Medulla oblongata (tissue), 1 donor: ENCODE data around the gene TMEM132C.

Experiments
- DNase-seq: peaks from one replicate; pipeline ENCODE4 v3.0.0-alpha.2; 2015; ENCODE audit errors: extremely low spot score

Gene TMEM132C

DNA sequence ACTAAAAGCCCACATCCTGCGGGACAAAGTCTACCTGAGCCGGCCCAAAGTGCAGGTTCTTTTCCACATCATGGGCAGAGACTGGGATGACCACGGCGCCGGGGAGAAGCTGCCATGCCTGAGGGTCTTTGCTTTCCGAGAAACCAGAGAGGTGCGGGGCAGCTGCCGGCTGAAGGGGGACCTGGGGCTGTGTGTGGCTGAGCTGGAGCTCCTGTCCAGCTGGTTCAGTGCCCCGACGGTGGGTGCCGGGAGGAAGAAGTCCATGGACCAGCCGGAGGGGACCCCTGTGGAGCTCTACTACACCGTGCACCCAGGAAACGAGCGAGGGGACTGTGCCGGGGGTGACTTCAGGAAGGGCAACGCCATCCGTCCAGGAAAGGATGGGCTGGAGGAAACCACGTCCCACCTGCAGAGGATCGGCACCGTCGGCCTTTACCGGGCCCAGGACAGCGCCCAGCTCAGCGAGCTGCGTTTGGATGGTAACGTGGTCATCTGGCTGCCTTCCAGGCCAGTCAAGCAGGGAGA, 148.1 kb downstream of the TMEM132C start:
- no peak for DNase-seq

DNA sequence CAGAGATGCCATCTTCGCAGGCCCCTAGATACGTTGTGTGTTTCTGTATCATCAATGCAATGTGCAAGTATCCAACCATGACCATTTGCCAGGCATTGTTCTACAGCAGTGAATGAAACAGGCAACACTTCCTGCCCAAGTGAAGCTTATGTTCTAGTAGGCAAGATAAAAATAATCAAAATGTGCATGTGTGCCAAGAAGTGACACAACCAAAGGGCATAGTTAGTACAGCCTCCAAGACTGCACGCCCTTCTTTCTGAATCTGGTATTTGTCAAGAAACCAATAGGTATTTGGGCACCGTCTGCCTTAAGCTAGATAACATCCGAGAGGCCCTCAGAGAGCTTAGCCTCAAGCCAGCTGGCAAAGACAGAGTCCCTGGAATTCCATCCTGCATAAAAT, 152.0 kb downstream of the TMEM132C start:
- no peak for DNase-seq

DNA sequence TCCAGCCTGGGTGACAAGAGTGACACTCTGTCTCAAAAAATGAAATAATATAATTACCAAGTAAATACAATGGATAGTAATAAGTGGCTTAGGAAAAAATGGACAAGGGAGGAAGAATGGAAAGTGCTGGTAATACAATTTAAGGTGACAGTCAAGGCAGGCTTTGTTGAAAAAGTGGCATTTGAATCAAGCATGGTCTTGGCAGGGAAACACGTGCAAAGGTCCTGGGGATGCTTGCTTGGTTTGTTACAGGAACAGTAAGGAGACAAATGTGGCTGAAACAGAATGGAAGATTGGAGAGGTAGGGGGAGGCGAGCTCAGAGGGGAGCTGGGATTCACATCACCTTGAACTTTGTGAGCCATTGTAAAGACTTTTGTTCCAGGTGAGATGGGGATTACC, 153.2 kb downstream of the TMEM132C start:
- no peak for DNase-seq

DNA sequence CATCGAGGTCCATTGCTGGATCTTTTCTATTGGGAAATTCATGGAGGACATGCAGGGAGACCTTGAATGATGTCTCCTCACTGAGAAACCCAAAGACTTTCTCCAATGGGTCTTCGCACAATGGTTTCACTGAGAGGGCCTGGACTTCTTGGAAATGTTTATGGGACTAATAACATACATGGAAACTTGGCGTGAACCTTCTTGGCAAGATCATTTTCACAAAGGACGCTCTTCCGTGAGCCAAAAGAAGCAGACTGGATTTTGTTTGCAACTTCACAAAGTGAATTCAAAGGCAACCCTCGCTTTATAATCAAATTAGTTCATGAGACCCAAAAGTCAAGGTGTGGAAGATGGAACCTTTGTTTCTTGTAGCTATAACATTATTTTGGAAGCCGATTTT, 154.4 kb downstream of the TMEM132C start:
- DNase-seq: no peak

DNA sequence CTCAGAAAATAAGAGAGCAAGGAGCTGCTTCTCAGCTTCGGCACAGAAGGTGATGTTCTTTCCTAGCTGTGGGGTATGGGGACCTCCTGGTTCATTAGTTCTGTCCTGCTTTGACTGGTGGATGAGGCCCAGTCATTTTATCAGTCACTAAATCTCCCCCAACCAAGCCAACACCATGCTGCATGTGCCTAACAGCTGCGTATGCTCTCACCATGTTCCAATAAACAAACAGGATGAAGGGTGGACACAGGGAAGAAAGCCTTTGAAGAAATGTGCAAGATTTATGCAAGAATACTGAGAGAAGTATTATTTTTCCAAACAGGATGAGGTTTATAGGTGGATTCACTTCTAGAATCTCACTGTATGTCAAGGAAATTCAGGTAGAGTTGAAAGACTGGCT, 156.2 kb downstream of the TMEM132C start:
- DNase-seq: no peak

DNA sequence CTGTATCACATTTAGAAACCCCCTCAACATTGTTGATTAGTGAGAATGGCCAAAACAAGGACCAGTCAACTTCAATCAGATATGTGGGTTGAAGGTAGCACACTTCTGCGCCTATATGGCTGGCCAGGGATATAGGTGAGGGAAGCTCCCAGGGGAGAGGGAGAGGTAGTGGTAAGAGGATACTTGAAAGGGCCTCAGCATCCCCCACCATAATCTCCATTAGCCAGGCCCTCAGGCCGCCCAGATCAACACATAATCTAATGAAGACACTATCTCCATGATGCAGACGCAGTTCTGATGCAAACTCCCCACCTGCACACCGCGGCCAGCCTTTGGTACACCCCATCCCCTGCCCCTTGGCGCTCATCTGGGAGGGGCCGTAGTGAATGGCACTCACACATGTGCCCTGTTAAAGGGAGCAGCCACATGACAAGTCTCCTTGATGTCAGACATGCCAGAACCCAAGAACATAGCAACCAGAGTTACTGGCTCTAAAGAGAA, 158.0 kb downstream of the TMEM132C start:
- DNase-seq: no peak

DNA sequence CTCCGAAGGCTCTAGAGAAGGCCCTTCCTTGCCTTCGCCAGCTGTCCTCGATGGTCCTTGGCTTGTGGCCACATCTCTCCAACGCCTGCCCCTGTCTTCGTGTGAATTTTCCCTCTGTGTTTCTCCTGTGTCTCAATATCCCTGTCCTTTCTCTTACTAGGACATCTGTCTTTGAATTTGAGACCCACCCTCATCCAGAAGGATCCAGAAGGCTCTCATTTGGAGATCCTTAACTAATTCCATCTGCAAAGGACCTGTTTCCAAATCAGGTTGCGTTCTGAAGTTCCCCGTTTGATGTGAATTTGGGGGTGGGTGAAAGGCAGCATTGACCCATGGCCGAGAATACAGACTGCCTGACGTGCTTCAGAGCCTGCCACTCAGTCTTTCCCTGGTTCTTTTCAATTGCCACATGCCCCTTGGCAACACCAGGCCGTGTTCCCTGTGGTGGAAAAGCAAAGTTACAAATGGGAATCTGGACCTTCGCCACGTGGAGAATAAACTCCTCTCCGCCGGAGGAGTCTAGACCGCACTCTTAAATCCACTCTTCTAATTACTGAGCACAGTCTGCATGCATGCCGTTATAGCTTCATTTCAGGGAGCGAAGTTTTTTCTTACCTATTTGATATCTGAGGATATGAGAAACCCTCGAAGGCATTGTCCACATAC, 158.8 kb downstream of the TMEM132C start:
- no peak for DNase-seq

DNA sequence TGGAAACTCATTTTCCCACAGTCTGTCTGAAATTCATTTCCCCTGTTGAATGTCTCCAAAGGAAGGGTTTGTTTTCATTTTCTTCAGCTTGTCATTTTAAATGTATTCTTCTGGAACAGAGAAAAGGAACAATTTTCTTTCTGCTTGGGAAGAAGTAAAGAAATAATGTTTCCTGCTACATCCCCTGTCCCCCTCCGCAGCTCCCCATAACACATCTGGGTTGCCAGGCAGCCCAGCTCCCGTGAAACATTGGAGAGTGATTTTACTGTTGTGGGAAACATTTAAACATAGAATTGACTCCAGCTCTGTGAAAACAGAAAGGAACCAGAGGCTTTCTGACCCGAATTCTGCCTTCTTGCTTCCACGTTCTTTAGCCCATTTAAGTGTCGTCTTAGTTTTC, 159.5 kb downstream of the TMEM132C start:
- no peak for DNase-seq

DNA sequence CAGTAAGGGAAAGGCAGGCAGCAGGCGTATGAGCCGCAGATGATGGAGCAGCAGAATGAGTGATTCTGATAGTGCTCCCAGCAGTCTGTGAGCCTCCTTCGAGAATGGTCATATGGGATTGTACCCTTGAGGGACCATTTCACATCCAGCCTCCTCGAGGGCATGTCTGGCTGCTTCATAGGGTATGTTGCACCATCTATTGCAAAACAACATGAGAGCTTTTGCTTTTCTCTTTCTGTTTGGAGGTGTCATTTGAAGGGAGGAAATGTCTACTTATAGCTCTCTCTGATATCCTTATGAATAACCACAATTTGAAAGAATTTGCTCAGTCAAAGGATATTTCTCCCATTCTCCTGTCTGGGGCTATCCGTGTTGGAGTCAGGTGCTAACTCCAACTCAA, 172.8 kb downstream of the TMEM132C start:
- no peak for DNase-seq

DNA sequence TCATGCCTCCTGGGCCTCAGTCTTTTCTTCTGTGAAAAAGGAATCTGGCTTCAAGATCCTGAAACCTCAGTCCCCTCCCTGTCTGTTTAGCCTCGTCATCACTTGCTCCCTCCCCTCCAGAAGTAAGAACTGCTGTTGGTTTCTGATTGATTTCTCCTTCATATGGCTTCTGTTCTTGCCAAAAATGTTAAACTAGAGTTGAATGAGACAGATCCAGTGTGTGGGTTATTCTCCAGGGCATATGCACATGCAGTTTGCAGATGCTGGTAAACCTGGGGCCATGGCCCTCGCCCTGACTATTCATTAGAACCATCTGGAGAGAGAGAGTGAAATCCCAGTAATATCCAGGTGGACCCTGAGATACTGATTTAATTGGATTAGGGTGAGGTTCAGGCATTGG, 175.1 kb downstream of the TMEM132C start:
- DNase-seq: no peak

DNA sequence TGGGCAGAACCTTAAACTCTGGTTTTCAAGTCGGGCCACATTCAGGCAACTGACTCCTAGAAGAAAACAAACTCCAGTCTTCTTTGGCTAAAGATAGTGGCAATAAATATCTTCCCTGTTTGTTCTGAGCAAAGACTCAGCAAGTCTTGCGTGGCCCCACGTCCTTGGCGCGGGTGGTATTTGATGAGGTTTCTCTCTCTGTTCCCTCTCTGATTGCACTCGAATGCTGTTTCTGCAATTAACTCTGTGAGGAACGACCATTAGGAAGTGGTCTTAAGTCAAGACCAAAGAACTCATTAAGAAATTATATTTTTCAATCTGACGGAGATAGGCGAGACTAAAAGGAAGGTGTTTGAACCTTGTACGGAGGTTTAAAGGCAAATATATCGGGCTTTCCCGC, 177.6 kb downstream of the TMEM132C start:
- no peak for DNase-seq

DNA sequence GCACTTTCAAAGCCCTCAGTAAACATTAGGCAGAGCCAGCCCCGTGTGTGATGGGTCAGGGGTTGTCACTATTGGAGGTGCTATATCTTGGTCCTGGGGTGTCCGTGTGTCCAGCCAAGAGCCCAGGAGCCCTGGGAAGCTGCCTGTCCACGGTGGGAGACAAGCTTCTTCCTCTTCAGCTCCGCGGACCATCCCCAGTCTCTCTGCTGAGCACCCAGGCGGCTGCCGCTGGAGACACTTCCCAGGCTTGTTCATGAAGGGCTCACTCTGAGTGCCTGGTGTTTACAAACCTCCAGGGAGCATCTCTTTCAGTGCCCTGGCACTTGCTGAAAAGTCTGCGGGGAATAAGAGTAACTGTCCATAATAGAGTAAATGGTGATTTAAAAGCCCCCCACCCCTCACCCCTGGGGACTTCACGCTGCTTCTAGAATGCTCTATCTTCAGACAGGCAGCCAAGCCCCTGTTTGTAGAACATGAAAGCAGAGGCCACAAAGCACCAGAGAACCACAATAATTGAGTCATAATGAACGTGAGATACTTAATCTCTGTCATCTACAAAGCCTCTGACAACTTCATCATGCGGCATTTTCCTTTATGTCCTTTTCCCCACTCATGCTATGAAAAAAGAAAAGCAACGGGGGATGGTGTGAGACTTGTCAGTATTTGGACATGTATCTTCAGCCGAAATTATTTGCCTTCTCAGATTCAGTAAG, 178.6 kb downstream of the TMEM132C start:
- no peak for DNase-seq

DNA sequence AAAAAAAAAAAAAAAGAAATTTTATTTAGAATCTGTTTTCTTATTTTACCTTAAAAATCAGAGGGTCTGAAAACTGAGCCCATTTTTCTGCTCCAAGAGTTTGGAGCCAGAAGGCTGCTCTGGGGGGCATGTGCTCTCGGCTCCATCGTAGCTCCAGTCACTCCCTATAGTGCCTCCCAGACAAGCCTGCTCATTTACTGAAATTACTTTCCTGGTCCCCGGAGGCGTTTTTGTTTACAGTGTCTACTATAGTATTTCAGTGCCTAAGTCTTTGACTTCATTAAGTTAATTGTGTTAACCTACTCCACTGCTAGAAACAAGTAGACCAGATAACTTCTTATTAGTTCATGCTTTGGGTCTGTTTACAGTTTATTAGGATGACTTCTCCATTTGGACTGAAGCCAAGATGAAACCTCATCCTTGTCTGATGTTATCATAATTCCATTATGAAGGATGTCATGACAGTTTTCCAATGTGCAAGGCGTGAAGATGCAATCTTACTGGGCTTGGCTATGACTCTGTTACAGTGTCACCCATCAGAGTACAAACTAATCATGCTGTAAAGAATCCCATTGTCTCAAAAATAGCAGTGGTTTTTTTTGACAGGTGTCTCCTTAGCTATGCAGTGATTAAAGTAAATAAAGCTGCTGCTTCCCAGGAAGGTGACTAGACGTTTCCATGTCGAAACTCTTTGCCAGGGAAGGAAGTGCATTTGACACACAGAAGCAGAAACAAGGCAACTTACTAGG, 182.3 kb downstream of the TMEM132C start:
- DNase-seq: no peak

DNA sequence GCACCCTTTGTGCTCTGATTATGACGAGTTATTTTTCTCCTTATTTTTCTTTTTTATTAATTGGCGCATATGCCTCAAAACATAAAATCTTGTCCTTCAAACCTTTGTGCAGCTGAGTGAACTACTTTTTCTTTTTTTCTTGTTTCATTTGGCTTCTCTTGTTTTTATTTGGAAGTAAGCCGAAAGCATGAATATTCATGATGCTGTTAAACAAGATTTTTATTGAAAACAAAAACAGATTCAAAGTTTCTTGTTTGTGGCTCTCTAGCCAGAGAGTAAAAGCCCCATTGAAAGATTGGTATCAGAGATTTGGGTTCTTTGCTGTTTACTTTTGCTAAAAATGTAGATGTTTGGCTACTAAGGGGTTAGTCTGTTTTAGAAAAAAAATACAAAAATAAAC, 183.8 kb downstream of the TMEM132C start:
- peak; percentile 58 for DNase-seq

DNA sequence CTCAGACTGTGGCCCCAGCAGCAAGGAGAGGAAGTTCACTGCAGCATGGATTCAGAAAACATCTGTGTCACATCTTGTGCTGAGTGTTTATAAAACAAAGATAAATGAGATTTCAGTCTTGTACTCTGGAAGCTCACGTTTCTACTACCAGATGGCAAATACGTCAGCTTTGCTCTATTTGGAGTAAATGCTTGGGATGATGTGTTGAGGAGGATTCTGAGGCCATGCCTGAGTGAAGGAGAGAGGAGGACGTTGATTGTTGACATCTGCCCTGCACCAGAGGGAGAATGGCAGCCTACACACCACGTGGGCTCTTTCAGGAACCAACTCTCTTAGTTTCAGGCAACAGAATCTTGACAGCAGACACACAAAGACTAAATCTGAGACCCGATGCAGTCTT, 188.9 kb downstream of the TMEM132C start:
- no peak for DNase-seq

DNA sequence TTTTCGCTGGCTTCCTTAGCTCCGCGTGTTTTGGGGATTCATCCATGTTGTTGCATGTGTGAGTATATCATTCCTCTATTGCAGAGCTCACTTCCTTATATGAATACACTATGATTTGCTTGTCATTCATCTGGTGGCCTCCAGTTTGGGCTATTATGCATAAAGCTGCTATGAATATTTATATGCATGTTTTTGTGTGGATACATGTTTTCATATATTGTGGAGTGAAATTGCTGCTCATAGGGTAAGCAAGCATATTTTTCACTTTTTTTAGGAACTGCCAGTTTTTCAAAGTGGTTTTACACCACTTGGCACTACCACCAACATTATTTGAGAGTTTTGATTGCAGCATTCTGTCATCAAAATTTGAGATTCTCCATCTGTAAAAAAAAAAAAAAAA, 190.0 kb downstream of the TMEM132C start:
- no peak for DNase-seq

DNA sequence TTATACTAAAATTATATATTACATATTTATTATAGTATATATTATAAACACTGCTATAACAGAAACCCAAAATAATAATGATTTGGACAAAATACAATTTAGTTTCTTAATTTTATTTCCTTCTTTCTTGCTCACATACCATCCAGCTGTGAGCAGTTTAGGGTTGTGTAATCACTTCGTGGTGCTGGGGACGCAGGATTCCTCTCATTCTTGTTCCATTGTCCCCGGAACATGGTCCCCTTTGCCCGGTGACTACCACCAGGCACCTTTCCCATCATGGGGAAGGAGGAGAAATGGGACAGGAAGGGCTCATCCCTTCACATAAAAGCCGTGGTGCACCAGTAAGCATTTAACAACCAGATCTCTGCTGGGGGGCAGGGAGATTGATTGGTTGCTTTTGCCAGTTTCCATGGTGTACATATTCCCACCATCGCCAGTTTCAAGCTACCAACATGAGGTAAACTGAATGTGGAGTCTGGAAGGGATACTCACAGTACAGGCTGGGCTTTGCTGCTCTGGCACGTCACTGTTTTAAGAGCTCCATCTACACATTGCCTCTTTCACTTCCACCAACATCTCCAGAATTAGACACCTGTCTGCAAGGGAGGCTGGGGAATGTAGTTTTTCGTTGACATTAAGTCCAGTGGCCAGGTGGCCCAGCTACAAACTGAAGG, 191.5 kb downstream of the TMEM132C start:
- DNase-seq: no peak

DNA sequence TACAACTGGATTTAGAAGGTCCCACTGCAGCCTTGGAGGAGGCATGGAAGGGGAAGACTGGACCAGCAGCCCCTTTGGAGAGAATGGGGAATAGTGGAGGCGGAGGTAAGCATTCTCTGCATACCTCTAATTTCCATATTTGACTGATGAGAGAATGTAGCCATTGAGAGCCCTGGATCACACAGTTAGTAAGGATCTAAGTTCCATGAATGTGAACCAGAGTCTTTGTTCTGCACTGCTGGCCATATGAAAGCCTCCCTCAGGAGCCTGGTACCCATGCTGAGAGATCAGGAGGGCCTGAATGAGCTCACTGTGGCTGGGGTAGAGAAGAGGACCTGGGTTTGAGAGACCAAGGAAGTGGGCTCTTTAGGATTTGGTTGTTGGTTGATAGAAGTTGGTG, 192.1 kb downstream of the TMEM132C start:
- no peak for DNase-seq

DNA sequence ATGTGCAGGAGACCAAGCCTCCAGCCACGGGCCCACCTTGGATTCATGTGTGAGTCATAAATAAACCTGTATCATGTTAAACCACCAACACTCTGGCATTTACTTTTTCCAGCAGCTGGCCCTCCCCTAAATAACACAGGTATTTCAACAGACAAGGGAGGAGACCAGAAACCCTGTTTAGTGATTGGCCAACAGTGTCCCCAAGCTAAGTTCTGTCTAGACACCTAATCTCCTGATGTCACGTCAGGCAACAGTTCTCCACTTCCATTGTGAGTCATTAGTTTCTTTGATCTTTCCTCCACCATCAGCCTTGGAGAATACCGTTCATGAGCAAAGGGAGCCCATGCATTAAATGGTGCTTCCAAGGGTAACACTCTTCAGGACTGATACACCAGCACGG, 196.9 kb downstream of the TMEM132C start:
- DNase-seq: no peak

DNA sequence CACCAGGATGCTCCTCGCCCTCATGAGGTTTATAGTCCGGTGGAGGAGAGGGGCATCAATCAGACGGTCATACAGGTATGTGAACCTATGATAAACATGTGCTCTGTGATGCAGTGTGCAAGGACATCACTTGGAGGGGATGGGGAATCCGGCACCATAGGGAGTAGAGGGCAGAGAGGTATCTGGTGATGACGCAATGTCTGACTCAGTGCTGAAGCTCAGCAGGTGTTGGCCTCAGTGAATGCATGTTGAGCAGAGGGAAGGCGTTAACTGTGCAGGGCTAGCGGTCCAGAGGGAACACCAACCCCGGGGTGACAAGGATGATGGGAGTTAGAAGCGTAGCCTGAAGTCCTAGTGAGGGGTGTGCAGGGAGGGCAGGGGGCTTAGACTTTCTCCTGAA, 200.9 kb downstream of the TMEM132C start:
- no peak for DNase-seq

DNA sequence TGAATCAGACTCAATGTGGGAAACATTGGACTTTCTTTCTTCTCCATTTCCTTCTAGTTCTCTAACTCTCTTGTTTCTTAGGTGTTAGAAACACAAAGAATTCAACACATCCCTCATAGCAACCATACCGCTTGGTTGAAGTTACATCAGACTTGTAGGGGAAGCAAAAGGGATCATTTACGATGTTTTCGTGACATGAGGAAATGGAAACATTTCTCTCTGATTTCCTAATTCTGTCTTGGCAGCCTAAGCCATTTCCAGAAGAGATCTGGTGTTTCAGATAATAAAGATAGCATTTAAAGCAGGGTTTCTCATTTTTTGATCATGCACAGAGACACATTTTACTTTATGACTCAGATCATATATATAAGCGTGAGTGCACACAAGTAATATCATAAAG, 202.0 kb downstream of the TMEM132C start:
- DNase-seq: no peak

DNA sequence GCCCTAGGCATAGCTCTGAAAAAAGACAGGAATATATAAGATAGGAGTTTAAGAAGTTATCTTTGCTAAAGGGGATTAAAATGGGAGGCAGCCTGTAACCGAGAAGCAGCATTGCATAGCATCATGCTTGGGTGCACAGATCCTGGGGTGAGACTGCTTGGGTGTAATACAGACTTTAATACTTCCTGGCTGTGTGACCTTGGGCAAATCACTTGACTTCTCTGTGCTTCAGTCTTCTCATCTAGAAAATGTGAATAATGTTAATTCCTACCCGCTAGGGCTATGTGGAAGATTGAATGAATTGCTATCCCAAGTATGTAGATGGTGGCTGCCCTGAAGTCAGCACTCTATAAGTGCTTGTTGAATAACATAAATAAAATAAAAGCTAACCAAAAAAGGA, 204.5 kb downstream of the TMEM132C start:
- DNase-seq: no peak
